ENCODE results near the gene INSC.
"Not testable (repeated sequence)": the region's sequence is repeated elsewhere in the genome, so short reads cannot be mapped to it uniquely, and the experiment has no call there.

INSC gene

GRCh38 chr11:15114501-15115475, at the start of gene INSC:
TSS of gene INSC (plus strand) at chr11:15114923. CDS start at chr11:15149175, 34,252 bp downstream.
- DNase-seq = no peak

- not testable (repeated sequence) for DNase-seq
Measured at GRCh38 chr11:15069751-15070150, 45.0 kb upstream of the INSC start.

- DNase-seq = no peak
Measured at GRCh38 chr11:15071556-15072255, 43.0 kb upstream of the INSC start.

- no peak for DNase-seq
Measured at GRCh38 chr11:15072551-15073143, 42.1 kb upstream of the INSC start.

GRCh38 chr11:15073361-15074205, 41.1 kb upstream of the INSC start, which contains the start of gene CALCB:
TSS of gene CALCB (plus strand) at chr11:15073593. CDS start at chr11:15074719, 1,126 bp downstream.
- no peak for DNase-seq

GRCh38 chr11:15074206-15075161, 40.2 kb upstream of the INSC start:
- peak; percentile 58 for DNase-seq

- no peak for DNase-seq
Measured at GRCh38 chr11:15075162-15075526, 39.6 kb upstream of the INSC start.

GRCh38 chr11:15091175-15091574, 23.5 kb upstream of the INSC start:
- DNase-seq = no peak

- no peak for DNase-seq
Measured at GRCh38 chr11:15091625-15092024, 23.1 kb upstream of the INSC start.

- DNase-seq = no peak
Measured at GRCh38 chr11:15093432-15093831, 21.3 kb upstream of the INSC start.

GRCh38 chr11:15095736-15096228, 18.9 kb upstream of the INSC start:
- DNase-seq = no peak

- DNase-seq = no peak
Measured at GRCh38 chr11:15097411-15097810, 17.3 kb upstream of the INSC start.

- no peak for DNase-seq
Measured at GRCh38 chr11:15099267-15099666, 15.5 kb upstream of the INSC start.

- DNase-seq = peak; percentile 30
Measured at GRCh38 chr11:15101072-15101709, 13.5 kb upstream of the INSC start.

GRCh38 chr11:15104166-15104565, 10.6 kb upstream of the INSC start:
- DNase-seq = no peak

- no peak for DNase-seq
Measured at GRCh38 chr11:15106201-15106965, 8.3 kb upstream of the INSC start.

GRCh38 chr11:15107730-15108515, 6.8 kb upstream of the INSC start:
- DNase-seq = no peak

- DNase-seq = no peak
Measured at GRCh38 chr11:15108592-15109130, 6.1 kb upstream of the INSC start.

GRCh38 chr11:15109602-15110001, 5.1 kb upstream of the INSC start:
- no peak for DNase-seq
